H1 (cell line): ENCODE data around the gene ANAPC5. TPM values are rescaled to one million over a fixed set of nuclear protein-coding genes. Genes with fewer than 3 reads are reported as not detected.

Source experiments
- CTCF ChIA-PET: fragments of 300-600 bp; sonication (Branson Sonifier 250); formaldehyde crosslinking; loops from one replicate; lab custom pipeline; 2021; ENCODE audit not compliant: partially characterized antibody; lab: Charles Lee
- POLR2A ChIA-PET: fragments of 300-600 bp; sonication (Branson Sonifier 250); formaldehyde crosslinking; loops from one replicate; lab custom pipeline; 2021; ENCODE audit warnings: inconsistent platforms; ENCODE audit not compliant: partially characterized antibody; lab: Charles Lee
- DNase-seq, 2 experiments: peaks; one replicate each; pipeline versions ENCODE4 v3.0.0 to v3.0.0-alpha.2; 2010 to 2022; ENCODE audit warnings: low spot score in 2 of 2, low read depth in 1 of 2, mixed read lengths in 1 of 2
- FAIRE-seq: peaks from 2 replicates; lab custom pipeline; 2011; peaks lifted over from hg19 to GRCh38; lab: Jason Lieb, UNC
- H2AFZ ChIP-seq: 2 replicates; pipeline ENCODE4 v1.8.1; 2012; ENCODE audit warnings: low read length, inconsistent platforms
- H2AK5ac ChIP-seq: 2 replicates; pipeline ENCODE4 v1.6.1; 2013; ENCODE audit warnings: low read depth, low read length
- H2BK120ac ChIP-seq: replicated peaks from 2 replicates; pipeline ENCODE3; 2013; ENCODE audit warnings: low read depth, low read length, inconsistent platforms
- H2BK12ac ChIP-seq: 2 replicates; pipeline ENCODE4 v1.6.1; 2013; ENCODE audit warnings: low read depth, low read length
- H2BK15ac ChIP-seq: 2 replicates; pipeline ENCODE4 v1.6.1; 2013; ENCODE audit warnings: low read length
- H2BK20ac ChIP-seq: 2 replicates; pipeline ENCODE4 v1.6.1; 2013; ENCODE audit warnings: low read length
- H2BK5ac ChIP-seq: 2 replicates; pipeline ENCODE4 v1.6.1; 2013; ENCODE audit warnings: low read depth, low read length
- H3K14ac ChIP-seq: 2 replicates; pipeline ENCODE4 v1.6.1; 2013; ENCODE audit warnings: inconsistent platforms; ENCODE audit not compliant: insufficient read length
- H3K18ac ChIP-seq: 2 replicates; pipeline ENCODE4 v1.6.1; 2013; ENCODE audit warnings: low read length; ENCODE audit errors: extremely low read depth
- H3K23ac ChIP-seq: 2 replicates; pipeline ENCODE4 v1.6.1; 2013; ENCODE audit warnings: inconsistent platforms; ENCODE audit not compliant: insufficient read length
- H3K23me2 ChIP-seq: 2 replicates; pipeline ENCODE4 v1.6.1; 2013; ENCODE audit warnings: low read depth, low read length
- H3K27ac ChIP-seq: 2 replicates; pipeline ENCODE4 v1.6.1; 2011; ENCODE audit warnings: low read depth, low read length, inconsistent platforms
- H3K27me3 ChIP-seq, 4 experiments: replicated peaks in 1 of 4; 1 replicate in 1 of 4; 2 replicates in 3 of 4; pipeline versions ENCODE4 v1.6.1 to v1.8.1; 2011 to 2013; ENCODE audit warnings: low read length in 3 of 4, mild to moderate bottlenecking in 3 of 4, inconsistent platforms in 2 of 4, mixed read lengths in 2 of 4, moderate library complexity in 1 of 4; ENCODE audit not compliant: control insufficient read depth in 3 of 4, insufficient read depth in 3 of 4; ENCODE audit errors: extremely low read depth in 1 of 4
- H3K36me3 ChIP-seq, 4 experiments: 2 replicates each; pipeline versions ENCODE4 v1.6.1 to v1.8.1; 2011 to 2013; ENCODE audit warnings: mild to moderate bottlenecking in 4 of 4, low read length in 3 of 4, moderate library complexity in 2 of 4, control low read depth in 1 of 4, inconsistent platforms in 1 of 4; ENCODE audit not compliant: insufficient read depth in 4 of 4, control insufficient read depth in 2 of 4
- H3K4ac ChIP-seq: replicated peaks from 2 replicates; pipeline ENCODE3; 2013; ENCODE audit warnings: low read length, low read depth, mixed read lengths, inconsistent platforms; ENCODE audit not compliant: insufficient read length
- H3K4me1 ChIP-seq, 4 experiments: replicated peaks in 1 of 4; 1 replicate in 1 of 4; 2 replicates in 3 of 4; pipeline versions ENCODE4 v1.6.1 to v1.8.1; 2011 to 2013; ENCODE audit warnings: low read length in 3 of 4, inconsistent platforms in 2 of 4, mixed read lengths in 1 of 4; ENCODE audit not compliant: insufficient read depth in 4 of 4, control insufficient read depth in 3 of 4
- H3K4me2 ChIP-seq, 2 experiments: 2 replicates each; pipeline versions ENCODE4 v1.6.1 to v1.8.1; 2011 to 2013; ENCODE audit warnings: low read depth in 2 of 2, low read length in 2 of 2, control low read depth in 1 of 2, inconsistent platforms in 1 of 2, mild to moderate bottlenecking in 1 of 2; ENCODE audit not compliant: insufficient read depth in 1 of 2
- H3K4me3 ChIP-seq, 4 experiments: fragments of 200-600, 300-600 bp in 1 of 4; sonication (generic), shearing (Covaris generic), sonication (Bioruptor Twin) in 1 of 4; 2 replicates each; pipeline versions ENCODE4 v1.5.1 to v1.8.1; 2011 to 2016; ENCODE audit warnings: low read length in 4 of 4, low read depth in 3 of 4, control low read depth in 2 of 4, inconsistent platforms in 2 of 4, mild to moderate bottlenecking in 2 of 4, mixed read lengths in 1 of 4, moderate library complexity in 1 of 4; ENCODE audit not compliant: insufficient read depth in 2 of 4; ENCODE audit errors: extremely low read depth in 1 of 4
- H3K56ac ChIP-seq: replicated peaks from 2 replicates; pipeline ENCODE3; 2013; ENCODE audit warnings: low read depth, mild to moderate bottlenecking, mixed read lengths, low read length, inconsistent platforms; ENCODE audit not compliant: insufficient read length
- H3K79me1 ChIP-seq: 2 replicates; pipeline ENCODE4 v1.6.1; 2013; ENCODE audit warnings: low read depth, low read length, control low read depth
- H3K79me2 ChIP-seq, 2 experiments: 2 replicates each; pipeline versions ENCODE4 v1.6.1 to v1.8.1; 2012 to 2013; ENCODE audit warnings: low read length in 2 of 2, mild to moderate bottlenecking in 2 of 2, inconsistent platforms in 1 of 2; ENCODE audit not compliant: insufficient read depth in 2 of 2, control insufficient read depth in 1 of 2
- H3K9ac ChIP-seq, 4 experiments: replicated peaks in 1 of 4; 1 replicate in 1 of 4; 2 replicates in 3 of 4; pipeline versions ENCODE4 v1.6.1 to v1.8.1; 2011 to 2013; ENCODE audit warnings: low read depth in 3 of 4, low read length in 3 of 4, control low read depth in 2 of 4, mild to moderate bottlenecking in 2 of 4, moderate library complexity in 2 of 4, inconsistent platforms in 1 of 4; ENCODE audit errors: extremely low read depth in 1 of 4
- H3K9me3 ChIP-seq, 2 experiments: 2 replicates each; pipeline versions ENCODE4 v1.6.1 to v1.8.1; 2012 to 2013; ENCODE audit warnings: mild to moderate bottlenecking in 2 of 2, moderate library complexity in 2 of 2, control low read depth in 1 of 2, inconsistent platforms in 1 of 2, low read depth in 1 of 2, low read length in 1 of 2, mixed read lengths in 1 of 2; ENCODE audit not compliant: insufficient read depth in 2 of 2
- H4K20me1 ChIP-seq, 2 experiments: replicated peaks in 1 of 2; 2 replicates each; pipeline versions ENCODE3 to v1.8.1; 2011 to 2013; ENCODE audit warnings: inconsistent platforms in 2 of 2, low read length in 2 of 2, mild to moderate bottlenecking in 1 of 2; ENCODE audit not compliant: insufficient read depth in 2 of 2, control insufficient read depth in 1 of 2
- H4K5ac ChIP-seq: 2 replicates; pipeline ENCODE4 v1.6.1; 2013; ENCODE audit warnings: low read length, low read depth, mixed read lengths, inconsistent platforms; ENCODE audit not compliant: insufficient read length
- H4K8ac ChIP-seq: 2 replicates; pipeline ENCODE4 v1.8.0; 2013; ENCODE audit warnings: mild to moderate bottlenecking, moderate library complexity, low read length, inconsistent platforms; ENCODE audit not compliant: insufficient read depth; ENCODE audit errors: extremely low read depth
- H4K91ac ChIP-seq: replicated peaks from 2 replicates; pipeline ENCODE3; 2013; ENCODE audit warnings: low read length, mixed read lengths, inconsistent platforms; ENCODE audit not compliant: insufficient read length
- BACH1 ChIP-seq: IDR thresholded peaks from 2 replicates; pipeline ENCODE4 v1.6.1; 2012; ENCODE audit warnings: low read length, improper control_type of control experiment
- BRCA1 ChIP-seq: IDR thresholded peaks from 2 replicates; pipeline ENCODE4 v1.6.1; 2012; ENCODE audit warnings: low read depth, low read length, improper control_type of control experiment
- CEBPB ChIP-seq: IDR thresholded peaks from 2 replicates; pipeline ENCODE4 v1.6.1; 2012; ENCODE audit warnings: low read depth, low read length
- CREB1 ChIP-seq: IDR thresholded peaks from 2 replicates; pipeline ENCODE4 v1.6.1; 2012; ENCODE audit warnings: inconsistent platforms
- EGR1 ChIP-seq: IDR thresholded peaks from 2 replicates; pipeline ENCODE4 v1.6.1; 2011; ENCODE audit warnings: low read depth, low read length, borderline replicate concordance
- GABPA ChIP-seq: IDR thresholded peaks from 2 replicates; pipeline ENCODE4 v1.6.1; 2011; ENCODE audit warnings: mild to moderate bottlenecking, low read length, moderate library complexity, borderline replicate concordance; ENCODE audit not compliant: insufficient read depth
- MAFK ChIP-seq: IDR thresholded peaks from 2 replicates; pipeline ENCODE4 v1.6.1; 2012; ENCODE audit warnings: low read depth, mild to moderate bottlenecking, improper control_type of control experiment, low read length
- RXRA ChIP-seq: IDR thresholded peaks from 2 replicates; pipeline ENCODE4 v1.6.1; 2011; ENCODE audit warnings: low read depth, mild to moderate bottlenecking, low read length, moderate library complexity; ENCODE audit not compliant: insufficient read depth
- SIX5 ChIP-seq: IDR thresholded peaks from 2 replicates; pipeline ENCODE4 v1.6.1; 2011; ENCODE audit warnings: mild to moderate bottlenecking, low read depth, low read length
- SUZ12 ChIP-seq: fragments of 200-600 bp; sonication (generic); IDR thresholded peaks from 2 replicates; pipeline ENCODE4 v1.6.1; 2012; ENCODE audit warnings: mild to moderate bottlenecking, inconsistent platforms, low read length, moderate library complexity, mixed read lengths
- ZNF274 ChIP-seq: IDR thresholded peaks from 2 replicates; pipeline ENCODE4 v1.7.0; 2012; ENCODE audit warnings: low read length, borderline replicate concordance; ENCODE audit errors: extremely low read depth
- WGBS, 2 experiments: shearing (Covaris generic) in 1 of 2; methylation state at CpG; one replicate each; pipeline versions ENCODE4 v1.1.6 to v1.1.7; 2013 to 2015; ENCODE audit warnings: low lambda C conversion rate in 2 of 2, mixed read lengths in 2 of 2, inconsistent platforms in 1 of 2, low coverage in 1 of 2, missing lambda C conversion rate in 1 of 2; ENCODE audit not compliant: insufficient replicate concordance in 2 of 2, insufficient coverage in 1 of 2, insufficient read length in 1 of 2; ENCODE audit errors: extremely low coverage in 1 of 2, missing lambda C conversion rate in 1 of 2; 5-methylcytosine and 5-hydroxymethylcytosine counted together
- polyA plus RNA-seq, 7 experiments: library from polyadenylated mRNA; depleted of rRNA in 3 of 7; stranded (reverse) in 5 of 7; unstranded in 2 of 7; fragments of >200 nt in 5 of 7; fragments of 200-250 nt in 2 of 7; gene quantifications; 1 replicate in 5 of 7; 2 replicates in 1 of 7; 4 replicates in 1 of 7; pipeline versions ENCODE4 v1.2.1 to v1.2.3, GENCODE V29; 2011 to 2013; ENCODE audit warnings: missing spikeins in 2 of 7, mixed read lengths in 2 of 7
- total RNA-seq: library from RNA; stranded (reverse); fragmentation: NEBNext Ultra II Directional; extraction: Animal tissue kit (Norgen Biotek cat#: 25700); gene quantifications from 2 replicates; pipeline ENCODE4 v1.2.1, GENCODE V29; 2021

ANAPC5 gene
- total and polyA plus RNA-seq, 2 of the 8 experiments (the other 6 are each of a cell fraction or from before 2014, with no cell fraction given): 103 to 127 TPM

GRCh38 chr12:121356657-121357056 lies 4.4 kb upstream of the ANAPC5 start:
- no peak overlapping the region for H3K4ac ChIP-seq
- no peak overlapping the region for H2BK20ac ChIP-seq
- no peak overlapping the region for H2BK12ac ChIP-seq
- H2BK15ac ChIP-seq: no peak overlapping the region
- H3K4me2 ChIP-seq: no peak overlapping the region
- no peaks in the 10 kb centered on the region for H3K27me3 ChIP-seq
- peaks cover 3% of the 10 kb centered on the region for H3K79me1 ChIP-seq
- no peak overlapping the region for H2AFZ ChIP-seq
- no peak overlapping the region for H3K18ac ChIP-seq
- no peak overlapping the region for H4K5ac ChIP-seq
- H3K4me3 ChIP-seq: no peak overlapping the region
- POLR2A ChIA-PET: no interaction called here
- H3K79me2 ChIP-seq: peaks cover 0 to 4% of the 10 kb centered on the region in 2 experiments; a peak in 1 of 4 replicates
- H3K14ac ChIP-seq: no peak overlapping the region
- no peak for TF ChIP-seq BRCA1
- TF ChIP-seq SUZ12: no peak
- no peak for TF ChIP-seq GABPA
- TF ChIP-seq ZNF274: no peak
- no peak for TF ChIP-seq RXRA
- TF ChIP-seq BACH1: no peak
- no peak for TF ChIP-seq MAFK
- TF ChIP-seq CEBPB: no peak
- TF ChIP-seq SIX5: no peak
- TF ChIP-seq EGR1: no peak
- no peak for TF ChIP-seq CREB1
- H4K91ac ChIP-seq: no peak overlapping the region
- no peak overlapping the region for H3K9ac ChIP-seq
- no peak for DNase-seq
- H3K9me3 ChIP-seq: no peaks in the 10 kb centered on the region
- no peak for FAIRE-seq
- H4K8ac ChIP-seq: no peak overlapping the region
- no peak overlapping the region for H3K23ac ChIP-seq
- no peak overlapping the region for H2BK120ac ChIP-seq
- no peak overlapping the region for H2BK5ac ChIP-seq
- H2AK5ac ChIP-seq: no peak overlapping the region
- CTCF ChIA-PET: interaction anchor here (0.6 to 1.4 kb wide), 2 partner anchors 15 to 22 kb away, joined by 3 to 4 read pairs; no protein-coding TSS in a partner anchor
- H3K56ac ChIP-seq: no peak overlapping the region
- no peaks in the 10 kb centered on the region for H3K36me3 ChIP-seq
- H4K20me1 ChIP-seq: no peaks in the 10 kb centered on the region
- no peak overlapping the region for H3K27ac ChIP-seq
- H3K4me1 ChIP-seq: 0 out of 7 replicates have a peak, but pooled peaks cover 0 to 2% (median 0%) of the 10 kb centered on the region in 4 experiments
- WGBS, 2 experiments: 76% methylated on average over 3 of the region's 3 CpGs; no CpG with 5 or more reads in 1 of the 2 experiments
- peaks cover 2% of the 10 kb centered on the region; the same call in 1 of the 2 replicates for H3K23me2 ChIP-seq
